GM12864 (cell line): ENCODE results near the gene KRT76.

ENCODE experiments used
- DNase-seq: peaks from one replicate; pipeline ENCODE4 v3.0.0-alpha.2; 2011; ENCODE audit warnings: low read depth
- H3K4me3 ChIP-seq: 2 replicates; pipeline ENCODE4 v1.5.1; 2011; ENCODE audit warnings: mild to moderate bottlenecking, low read depth, low read length, control low read depth
- CTCF ChIP-seq: IDR thresholded peaks from 2 replicates; pipeline ENCODE4 v1.5.1; 2011; ENCODE audit warnings: low read depth, mild to moderate bottlenecking, moderate library complexity, low read length, control low read depth, inconsistent platforms; ENCODE audit errors: missing control alignments

The KRT76 gene

GRCh38 chr12:52776913-52777395, at the start of gene KRT76:
Gene KRT76, minus strand, starts transcription at chr12:52777345. Its CDS starts 54 bp downstream, at chr12:52777291.
- no peak within 1 kb of the TSS for H3K4me3 ChIP-seq
- TF ChIP-seq CTCF = no peak
- DNase-seq = no peak

- no peak overlapping the region for H3K4me3 ChIP-seq
- no peak for TF ChIP-seq CTCF
- no peak for DNase-seq
These were observed 48.8 kb upstream of the KRT76 start for GRCh38 chr12:52825961-52826360.

GRCh38 chr12:52824741-52825410, 47.7 kb upstream of the KRT76 start:
- DNase-seq = no peak
- H3K4me3 ChIP-seq = no peak overlapping the region
- TF ChIP-seq CTCF = no peak

GRCh38 chr12:52823761-52824450, 46.8 kb upstream of the KRT76 start:
- H3K4me3 ChIP-seq = no peak overlapping the region
- TF ChIP-seq CTCF = no peak
- DNase-seq = no peak

- no peak overlapping the region for H3K4me3 ChIP-seq
- DNase-seq = no peak
- TF ChIP-seq CTCF = no peak
These were observed 45.8 kb upstream of the KRT76 start for GRCh38 chr12:52822771-52823510.

- DNase-seq = no peak
- no peak overlapping the region for H3K4me3 ChIP-seq
- no peak for TF ChIP-seq CTCF
These were observed 44.9 kb upstream of the KRT76 start for GRCh38 chr12:52821826-52822660.
